KBM-7 (cell line): ENCODE results near the gene CCNI.
A peak's percentile ranks its signal among the peaks of the same experiment; 100 is the strongest.
"Not testable (repeated sequence)": the region's sequence is repeated elsewhere in the genome, so short reads cannot be mapped to it uniquely, and the experiment has no call there.

ENCODE experiments used
- DNase-seq: peaks from one replicate; pipeline ENCODE4 v3.0.0-alpha.2; 2015
- in situ Hi-C: fragments of 300-500 bp; cut with MboI; formaldehyde crosslinking; loops from 2 replicates; pipeline ENCODE4 v1.14.3; 2020; ENCODE audit warnings: low sequenced_read_pairs, low pct_unique_long_range_greater_than_20kb, mixed read lengths

Gene CCNI

DNA sequence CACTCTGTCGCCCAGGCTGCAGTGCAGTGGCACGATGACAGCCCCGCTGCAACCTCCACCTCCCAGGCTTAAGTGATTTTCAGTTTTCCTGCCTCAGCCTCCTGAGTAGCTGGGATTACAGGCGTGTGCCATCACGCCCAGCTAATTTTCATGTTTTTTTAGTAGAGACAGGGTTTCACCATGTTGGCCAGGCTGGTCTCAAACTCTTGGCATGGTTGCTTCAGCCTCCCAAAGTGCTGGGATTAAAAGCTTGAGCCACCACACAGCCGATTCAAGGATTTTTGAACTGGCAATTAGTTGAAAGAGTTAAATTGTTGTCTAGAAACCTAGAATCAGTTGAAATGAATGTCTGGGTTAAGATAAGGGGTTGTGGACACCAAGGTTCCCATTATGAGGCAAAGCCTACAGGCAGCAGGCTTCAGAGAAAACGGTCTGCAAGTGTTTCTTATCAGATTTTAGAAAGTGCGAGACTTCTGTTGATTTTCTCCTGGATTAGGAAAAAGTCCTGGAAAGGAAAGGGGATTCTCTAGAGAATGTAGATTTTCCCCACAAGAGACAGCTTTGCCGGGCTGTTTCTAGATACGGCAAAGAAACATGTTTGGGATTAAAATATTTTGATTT, 8.3 kb upstream of the CCNI start:
- in situ Hi-C loops: no loop called here
- no peak for DNase-seq

DNA sequence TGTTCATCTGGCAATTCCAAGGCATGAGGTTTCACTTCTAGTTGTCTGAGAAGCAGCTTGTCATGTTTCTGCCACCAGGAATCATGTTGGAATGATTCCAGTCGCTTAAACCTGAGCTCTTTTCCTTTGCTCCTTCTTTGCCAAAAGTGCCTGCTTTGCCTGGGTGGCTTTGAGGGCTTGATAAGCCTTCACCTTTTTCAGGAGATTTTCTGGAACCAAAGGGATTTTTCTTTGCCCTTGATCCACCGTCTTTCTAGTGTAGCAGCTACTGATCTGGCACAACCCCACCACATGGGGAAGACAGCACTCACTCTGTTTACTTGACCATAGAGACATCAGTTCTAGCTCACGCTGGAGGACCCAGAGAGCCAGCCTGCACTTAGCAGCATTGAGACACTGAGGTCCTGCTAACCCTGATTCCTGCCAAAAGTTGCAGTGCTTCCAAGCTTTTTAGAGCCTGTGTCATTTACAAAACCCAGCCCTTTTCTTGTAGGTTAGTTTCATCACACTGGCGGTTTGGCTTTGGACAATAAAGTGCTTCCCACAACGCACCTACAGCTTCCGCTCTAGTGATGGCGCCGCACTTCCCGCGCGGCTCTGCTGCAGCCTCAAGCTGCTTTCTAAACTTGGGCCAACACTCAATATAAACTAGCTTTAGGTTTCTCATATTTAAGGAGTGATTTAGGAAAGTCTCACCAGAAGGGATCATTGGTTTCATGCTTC, 7.3 kb upstream of the CCNI start:
- no peak for DNase-seq
- in situ Hi-C loops: no loop called here

DNA sequence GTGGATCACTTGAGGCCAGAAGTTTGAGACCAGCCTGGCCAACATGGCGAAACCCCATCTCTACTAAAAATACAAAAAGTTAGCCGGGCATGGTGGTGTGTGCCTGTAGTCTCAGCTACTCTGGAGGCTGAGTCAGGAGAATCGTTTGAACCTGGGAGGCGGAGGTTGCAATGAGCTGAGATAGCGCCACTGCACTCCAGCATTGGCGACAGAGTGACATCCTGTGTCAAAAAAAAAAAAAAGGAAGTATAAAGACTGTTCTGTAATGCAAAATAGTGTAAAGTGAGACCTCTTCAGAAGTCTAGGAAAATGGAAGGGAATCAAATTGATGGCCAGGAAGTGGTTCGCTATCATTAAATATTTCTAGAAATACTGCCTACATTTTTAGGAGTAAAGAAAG, 5.0 kb upstream of the CCNI start:
- peak; percentile 64 for DNase-seq
- in situ Hi-C loops: not testable (repeated sequence)

DNA sequence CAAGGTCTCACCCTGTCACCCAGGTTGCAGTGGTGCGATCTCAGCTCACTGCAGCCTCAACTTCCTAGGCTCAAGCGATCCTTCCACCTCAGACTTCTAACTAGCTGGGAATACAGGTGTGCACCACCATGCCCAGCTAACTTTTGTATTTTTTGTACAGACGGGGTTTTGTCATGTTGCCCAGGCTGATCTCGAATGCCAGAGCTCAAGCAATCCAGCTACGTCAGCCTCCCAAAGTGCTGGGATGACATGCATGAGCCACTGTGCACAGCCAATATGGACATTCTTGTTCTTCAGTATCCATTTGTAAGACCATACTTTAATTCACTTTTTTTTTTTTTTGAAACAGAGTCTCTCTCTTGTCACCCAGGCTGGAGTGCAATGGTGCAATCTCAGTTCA, 3.5 kb upstream of the CCNI start:
- DNase-seq: no peak
- in situ Hi-C loops: no loop called here

DNA sequence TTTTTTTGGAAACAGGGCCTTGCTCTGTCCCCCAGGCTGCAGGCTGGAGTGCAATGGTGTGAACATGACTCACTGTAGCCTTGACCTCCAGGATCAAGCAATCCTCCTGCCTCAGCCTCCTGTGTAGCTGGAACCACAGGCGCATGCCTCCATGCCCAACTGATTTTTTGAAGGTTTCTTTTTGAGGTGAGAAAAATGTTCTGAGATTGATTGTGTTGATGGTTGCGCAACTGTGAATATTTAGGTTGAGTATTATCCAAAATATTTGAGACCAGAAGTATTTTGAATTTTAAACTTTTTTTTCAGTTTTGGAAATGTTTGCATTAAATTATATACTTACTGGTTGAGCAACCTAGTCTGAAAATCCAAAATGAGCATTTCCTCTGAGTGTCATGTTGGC, 2.6 kb upstream of the CCNI start:
- in situ Hi-C loops: no loop called here
- DNase-seq: no peak

DNA sequence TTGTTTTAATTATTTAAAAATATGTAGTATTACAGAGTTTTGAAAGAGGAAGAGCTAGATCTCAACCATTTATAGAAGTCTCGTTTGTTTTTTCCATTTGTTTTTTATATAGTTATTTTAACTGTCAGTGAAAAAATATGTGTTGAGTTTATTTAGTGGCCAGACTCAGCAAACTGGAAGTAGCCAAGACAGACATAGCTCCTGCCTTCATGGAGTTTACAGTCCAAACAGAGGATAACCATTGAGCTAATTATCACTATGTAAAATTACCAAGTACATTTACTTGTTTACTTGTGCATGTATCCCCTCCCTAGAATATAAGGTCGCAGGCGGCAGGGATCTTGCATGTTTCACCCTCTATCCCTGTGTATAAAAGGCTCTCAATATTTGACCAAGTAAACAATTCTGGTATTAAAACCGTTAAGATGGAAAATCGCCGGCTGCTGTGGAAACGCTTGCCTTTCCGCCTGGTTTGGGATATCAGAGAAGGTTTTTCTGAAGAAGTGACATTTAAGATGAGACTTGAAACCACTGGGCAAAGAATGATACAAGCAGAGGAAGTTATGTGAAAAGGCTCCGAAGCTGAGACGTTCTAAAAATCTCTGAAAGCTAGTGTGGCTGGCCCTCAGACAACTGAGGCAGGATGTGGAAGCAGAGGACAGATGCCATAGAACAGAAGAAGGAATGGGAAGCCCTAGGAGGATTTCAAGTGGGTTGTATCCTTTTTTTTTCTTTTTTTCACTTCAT, 1.3 kb upstream of the CCNI start:
- no peak for DNase-seq
- in situ Hi-C loops: no loop called here

DNA sequence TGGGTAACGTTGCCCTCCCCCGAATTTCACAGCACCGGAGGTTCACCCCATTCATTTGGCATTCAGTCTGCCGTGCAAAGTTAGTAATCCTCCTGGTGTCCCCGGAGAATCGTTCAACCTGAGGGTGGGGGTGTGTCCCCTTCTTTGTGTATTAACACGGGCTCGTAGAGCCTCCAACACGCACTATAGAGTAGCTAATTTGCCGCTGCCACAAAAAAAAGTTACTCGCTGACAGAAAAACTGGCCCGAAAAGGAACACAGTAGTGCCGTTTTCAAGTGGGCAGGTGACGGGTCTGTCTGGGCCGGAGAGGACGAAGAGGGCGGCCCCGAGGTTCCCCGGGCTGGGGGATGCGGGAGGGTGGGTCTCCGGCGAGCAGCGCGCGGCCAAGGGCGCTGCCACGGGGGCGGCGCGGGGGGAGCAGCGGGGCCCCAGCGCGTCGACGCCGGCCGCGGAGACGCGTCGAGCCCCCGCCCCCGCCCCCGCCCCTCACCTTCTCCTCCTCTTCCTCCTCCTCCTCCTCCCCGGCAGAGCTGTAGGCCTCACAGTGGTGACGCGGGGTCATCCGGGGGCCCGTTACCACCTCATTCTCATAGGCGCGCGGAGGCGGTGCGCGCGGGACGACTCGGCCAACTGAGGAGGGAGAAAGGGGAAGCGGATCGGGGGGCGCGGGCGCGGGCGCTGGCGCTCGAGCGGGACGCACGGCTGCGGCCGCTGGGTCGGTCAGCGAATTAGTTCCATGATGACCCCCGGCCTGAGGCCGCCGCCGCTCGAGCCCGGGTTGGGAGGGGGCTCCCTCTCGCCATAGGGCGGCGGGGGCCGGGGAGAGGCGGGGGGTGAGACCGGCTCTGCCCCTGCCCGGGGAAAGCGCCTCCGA, 571 bp downstream of the CCNI start:
- peak; percentile 84 for DNase-seq
- in situ Hi-C loops: no loop called here

DNA sequence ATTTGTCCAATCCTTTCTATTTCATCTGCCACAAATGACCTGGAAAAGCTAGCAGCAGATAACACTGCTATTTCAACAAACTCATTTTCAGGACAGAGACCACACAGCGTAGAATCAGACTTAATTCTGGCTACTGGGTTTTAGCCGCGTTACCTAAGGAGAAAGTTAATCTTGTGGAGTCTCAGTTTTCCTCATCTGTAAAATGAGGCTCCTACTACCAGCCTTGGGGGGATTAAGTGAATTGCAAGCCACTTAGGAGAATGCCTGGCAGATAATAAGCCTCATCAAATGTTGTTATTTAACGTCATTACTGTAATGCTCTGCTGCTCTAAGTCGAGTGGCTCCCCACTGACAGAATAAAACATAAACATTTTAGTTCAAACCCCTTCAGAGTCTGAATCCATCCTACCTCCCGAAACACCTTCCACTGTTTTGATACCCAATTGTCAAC, 1.4 kb downstream of the CCNI start:
- DNase-seq: no peak
- in situ Hi-C loops: no loop called here

DNA sequence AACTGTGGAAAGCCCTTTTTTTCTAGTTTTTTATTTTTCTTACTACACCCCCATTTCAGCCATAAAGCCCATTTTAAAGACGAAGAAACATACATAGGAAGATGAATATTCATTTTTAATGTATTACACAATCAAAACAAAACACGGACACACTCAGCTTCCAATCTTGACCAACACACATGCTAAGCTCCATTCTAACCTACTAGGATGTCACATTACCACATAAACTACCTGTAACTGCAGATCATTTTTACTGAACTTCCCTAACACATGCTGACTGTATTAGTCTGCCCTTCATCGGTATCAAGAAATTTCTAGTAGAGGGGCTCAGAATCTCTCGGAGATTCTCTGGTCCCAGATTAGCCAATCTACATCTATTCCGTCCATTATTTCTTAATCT, 1.8 kb downstream of the CCNI start:
- no peak for DNase-seq
- in situ Hi-C loops: no loop called here

DNA sequence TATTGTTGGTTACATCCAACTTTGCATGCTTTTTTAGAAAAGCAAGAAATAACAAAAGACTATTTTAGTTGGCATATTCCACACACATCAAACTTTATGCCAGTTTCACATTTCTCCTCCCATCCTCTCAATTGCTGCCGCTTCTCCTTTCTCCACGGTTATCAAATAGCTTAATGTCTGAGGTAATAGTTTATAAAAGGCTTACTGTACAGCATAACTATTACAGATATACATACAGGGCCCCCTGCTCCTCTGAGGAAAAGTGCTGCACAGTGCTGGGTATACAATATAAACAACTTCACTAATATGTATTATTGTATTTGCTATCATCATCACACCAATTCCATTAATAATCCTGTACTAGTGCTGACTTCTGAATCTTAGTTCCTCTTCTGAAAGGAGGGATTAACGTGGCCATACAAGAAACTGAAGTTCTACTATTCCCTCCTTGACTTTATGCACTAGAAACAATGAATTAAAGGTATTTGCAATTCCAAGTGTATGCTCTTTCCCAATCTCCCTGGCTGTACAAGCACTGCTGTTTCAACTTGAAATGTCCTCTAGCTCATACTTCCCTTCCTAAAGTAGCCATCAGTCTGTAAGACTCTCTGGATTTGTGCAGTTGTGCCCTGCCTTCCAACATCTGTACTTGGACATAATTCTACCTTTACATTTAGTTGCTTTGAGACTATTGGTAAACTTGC, 2.5 kb downstream of the CCNI start:
- in situ Hi-C loops: no loop called here
- peak; percentile 34 for DNase-seq

DNA sequence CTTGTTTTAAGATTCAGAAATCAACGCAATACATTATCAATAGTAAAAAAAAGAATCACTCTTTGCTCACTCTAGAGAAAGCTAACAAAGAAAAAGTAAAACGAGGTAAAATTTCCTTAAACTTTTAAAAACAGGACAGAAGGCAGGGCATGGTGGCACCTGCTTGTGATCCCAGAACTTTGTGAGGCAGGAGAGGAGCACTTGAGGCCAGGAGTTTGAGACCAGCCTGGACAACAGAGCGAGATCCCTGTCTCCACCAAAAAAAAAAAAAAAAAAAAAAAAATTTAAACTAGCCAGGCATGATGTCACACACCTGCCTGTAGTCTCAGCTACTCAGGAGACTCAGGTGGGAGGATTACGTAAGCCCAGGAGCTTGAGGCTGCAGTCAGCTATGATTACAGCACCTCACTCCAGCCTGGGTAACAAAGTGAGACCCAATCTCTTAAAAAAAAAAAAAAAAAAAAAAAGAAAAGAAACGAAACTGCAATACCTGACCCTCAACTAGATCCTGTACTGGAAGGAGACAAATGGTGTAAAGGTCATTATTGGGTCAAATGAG, 3.5 kb downstream of the CCNI start:
- in situ Hi-C loops: no loop called here
- DNase-seq: no peak

DNA sequence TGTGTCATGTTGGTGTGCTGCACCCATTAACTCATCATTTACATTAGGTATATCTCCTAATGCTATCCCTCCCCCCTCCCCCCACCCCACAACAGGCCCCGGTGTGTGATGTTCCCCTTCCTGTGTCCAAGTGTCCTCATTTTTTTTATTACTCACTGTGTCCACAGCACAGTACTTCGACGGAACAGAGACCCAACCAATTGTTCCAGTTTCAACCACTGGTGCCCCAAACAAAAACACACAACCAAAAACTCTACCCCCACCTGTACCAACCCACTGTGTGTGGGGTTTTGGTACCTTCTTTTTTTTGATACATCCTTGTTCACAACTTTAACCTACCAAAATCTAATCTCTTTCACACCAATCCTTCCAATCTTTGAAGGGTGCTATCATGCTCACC, 6.3 kb downstream of the CCNI start:
- DNase-seq, in situ Hi-C loops: not testable (repeated sequence)

DNA sequence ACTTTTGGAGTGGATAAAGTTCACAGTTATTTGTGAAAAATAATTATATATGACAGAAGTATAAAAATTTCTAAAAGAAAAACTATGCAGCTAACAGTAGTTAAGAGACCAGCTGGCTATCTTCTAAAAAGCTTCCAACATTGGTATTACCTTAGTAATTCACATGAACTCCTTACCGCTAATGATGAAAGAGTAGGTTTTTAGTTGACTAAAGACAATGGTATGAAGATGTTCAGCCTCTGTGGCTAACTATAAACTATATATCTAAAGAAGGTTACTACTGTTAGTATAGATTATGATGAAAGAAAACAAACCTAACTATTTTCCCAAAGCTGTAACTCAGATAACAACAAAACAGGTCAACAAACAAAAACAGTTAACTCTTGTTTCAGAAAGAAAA, 10.4 kb downstream of the CCNI start:
- no peak for DNase-seq
- in situ Hi-C loops: no loop called here

DNA sequence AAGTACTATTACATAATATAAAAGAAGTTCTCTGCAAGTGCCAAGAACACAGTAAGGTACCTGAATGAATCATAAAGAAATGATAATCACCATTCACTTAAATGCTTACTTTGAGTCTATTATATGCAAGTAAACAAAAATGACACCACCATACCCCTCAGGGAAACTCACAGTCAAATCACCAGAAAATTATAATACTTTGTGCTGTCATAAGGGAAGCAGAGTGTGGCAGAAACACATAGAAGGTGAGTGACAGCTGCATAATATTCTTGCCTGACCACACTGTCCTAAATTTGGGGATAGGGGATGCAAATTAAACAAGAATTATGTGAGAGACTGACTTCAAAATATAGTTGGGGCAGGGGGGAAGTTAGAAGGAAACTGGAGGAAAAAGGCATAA, 12.9 kb downstream of the CCNI start:
- in situ Hi-C loops: no loop called here

DNA sequence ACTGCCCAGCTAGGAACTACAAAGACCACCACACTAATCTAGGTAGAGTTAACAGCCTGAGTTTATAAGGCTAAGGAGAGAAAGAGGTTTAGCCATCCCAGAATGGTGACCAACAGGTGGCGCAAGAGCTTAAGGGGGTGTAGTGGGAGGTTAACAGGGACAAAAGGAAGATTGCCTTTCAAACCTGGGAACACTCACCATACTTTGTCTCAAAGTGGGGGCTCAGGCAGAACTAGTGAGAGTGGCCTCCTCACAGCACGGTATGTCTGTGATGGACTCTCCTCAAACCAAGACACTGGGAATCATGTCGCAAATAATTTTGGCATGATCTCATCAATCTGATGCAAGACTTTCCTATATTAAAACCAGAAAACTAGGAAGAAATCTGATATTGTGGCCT, 23.4 kb downstream of the CCNI start:
- peak; percentile 74 for DNase-seq
- in situ Hi-C loops: no loop called here

More for the DNA sequence above, 12.9 kb downstream of the CCNI start:
- DNase-seq: no peak

DNA sequence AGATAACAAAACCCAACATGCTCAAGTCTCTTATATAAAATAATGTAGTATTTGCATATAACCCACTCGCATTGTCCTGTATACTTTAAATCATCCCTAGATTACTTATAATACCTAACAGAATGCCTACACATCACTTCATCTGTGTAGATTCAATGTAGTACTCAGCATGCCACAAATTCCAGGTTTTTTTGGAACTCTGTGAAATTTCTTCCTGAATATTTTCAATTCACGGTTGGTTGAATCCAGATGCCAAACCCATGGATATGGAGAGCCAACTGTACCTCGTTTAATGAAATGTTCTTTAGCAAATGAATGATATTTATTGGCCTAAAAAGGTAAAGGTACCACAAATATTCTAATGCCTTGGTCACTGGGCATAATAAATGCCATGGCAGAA, 24.8 kb downstream of the CCNI start:
- no peak for DNase-seq
- in situ Hi-C loops: no loop called here

DNA sequence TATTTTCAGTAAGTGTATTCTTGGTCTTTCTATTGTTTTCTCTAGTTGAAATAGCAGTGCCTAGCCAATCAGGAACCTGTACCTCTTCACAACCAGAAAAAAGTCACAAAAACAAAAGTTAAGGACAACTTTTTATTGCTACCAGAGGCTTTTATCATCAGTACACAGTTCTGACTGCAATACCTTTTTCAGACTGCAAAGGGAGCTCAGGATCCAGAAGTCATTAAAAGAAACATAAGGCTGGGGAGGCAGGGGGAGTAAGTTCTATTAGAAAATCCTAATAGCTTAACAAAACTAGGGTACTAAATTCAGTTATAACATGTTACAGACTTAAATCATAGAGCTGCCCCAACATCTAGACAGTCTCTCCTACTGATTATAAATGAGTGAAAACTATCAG, 28.8 kb downstream of the CCNI start:
- DNase-seq: peak; percentile 31
- in situ Hi-C loops: no loop called here

DNA sequence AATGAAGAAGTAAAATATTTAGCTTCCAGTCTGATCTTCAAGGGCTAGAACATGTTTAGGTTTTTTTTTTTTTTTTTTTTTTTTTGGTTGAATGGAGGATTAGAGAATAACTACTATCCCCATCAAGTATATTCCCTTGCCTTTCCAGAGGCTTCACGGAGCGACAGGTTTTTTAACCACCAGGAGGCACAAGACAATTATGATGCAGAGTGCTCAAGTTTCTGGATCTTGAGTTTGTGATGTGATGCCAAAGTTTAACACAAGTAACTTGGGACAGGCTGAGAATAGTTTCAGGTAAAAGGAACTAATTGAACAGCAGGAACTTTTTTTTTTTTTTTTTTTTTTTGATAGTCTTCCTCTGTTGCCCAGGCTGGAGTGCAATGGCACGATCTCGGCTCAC, 30.3 kb downstream of the CCNI start:
- in situ Hi-C loops: no loop called here
- DNase-seq: peak; percentile 15
